Activated CD4-positive, alpha-beta T cell treated with anti-CD3 and anti-CD28 coated beads, Interleukin-10, Interleukin-2, amounts not matched to agents 100 ng/mL and 50 ng/mL, durations not matched to agents 16 hours and 8 hours (primary cell): ENCODE data around the gene SMG1.
"Not testable (repeated sequence)": the region's sequence is repeated elsewhere in the genome, so short reads cannot be mapped to it uniquely, and the experiment has no call there.

Source experiments
- DNase-seq: peaks from one replicate; pipeline ENCODE4 v3.0.0-alpha.2; 2020

Gene SMG1

DNA sequence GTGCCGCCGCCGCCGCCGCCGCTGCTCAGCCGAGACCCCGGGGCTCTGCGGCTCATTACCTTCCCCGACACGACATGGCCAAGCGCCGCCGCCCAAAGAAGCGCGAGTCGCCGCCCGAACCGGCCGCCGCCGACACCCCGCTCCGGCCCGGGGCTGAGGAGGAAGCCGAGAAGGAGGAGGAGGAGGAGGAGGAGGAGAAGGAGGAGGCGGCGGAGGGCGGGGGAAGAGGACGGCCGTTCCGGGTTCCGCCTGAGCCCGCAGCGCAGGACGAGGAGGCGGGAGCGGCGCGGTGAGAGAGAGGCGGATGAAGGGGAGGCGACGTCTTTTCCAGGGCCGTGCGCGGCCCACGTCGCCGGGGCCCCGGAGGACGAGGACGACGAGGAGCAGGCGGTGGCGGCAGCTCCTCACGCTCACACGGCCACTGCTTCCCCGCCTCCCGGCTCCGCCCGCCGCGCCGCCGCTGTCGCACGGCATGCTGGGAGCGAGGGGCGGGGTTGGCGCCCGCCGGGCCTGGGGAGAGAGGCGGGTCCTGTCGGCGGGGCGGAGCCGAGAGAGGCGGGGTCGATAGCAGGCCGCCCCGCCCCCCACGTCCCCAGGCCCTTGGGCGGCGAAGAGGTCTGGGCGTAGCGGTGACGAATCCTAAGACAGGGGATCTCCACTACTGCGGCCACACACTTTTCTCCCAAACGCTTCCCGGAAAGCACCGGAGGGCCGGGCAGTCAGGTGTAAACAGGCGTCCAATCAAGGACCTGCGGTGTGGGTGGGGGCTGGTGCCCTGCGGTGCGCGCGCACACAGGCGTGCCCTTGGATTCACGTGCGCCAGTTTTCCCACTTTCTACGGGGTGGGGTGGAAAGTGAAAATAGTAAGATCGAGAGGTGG lies at the start of gene SMG1:
SMG1 (minus strand) TSS at position 423 of the 880 bp plus-strand sequence; CDS start at position 56, 367 bp downstream.
- DNase-seq = peak; percentile 99

DNA sequence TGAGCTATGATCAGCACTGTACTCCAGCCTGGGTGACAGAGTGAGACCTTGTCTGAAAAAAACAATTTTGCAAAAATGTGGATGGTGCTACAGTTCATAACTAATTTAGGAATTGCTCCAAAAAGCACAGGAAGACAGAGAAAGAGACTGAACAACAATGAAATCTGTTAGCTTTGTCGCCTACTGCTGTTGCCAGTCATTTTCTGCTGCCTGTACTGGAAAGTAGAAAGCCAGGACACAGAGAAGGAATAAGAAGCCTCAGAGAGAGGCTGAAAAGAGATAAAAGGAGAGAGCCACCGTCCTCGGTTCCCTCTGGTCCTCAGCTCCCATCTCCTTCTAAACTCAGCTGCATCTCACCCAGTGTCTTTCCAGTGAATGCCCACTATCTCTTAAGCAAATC lies 48.9 kb upstream of the SMG1 start:
- no peak for DNase-seq

DNA sequence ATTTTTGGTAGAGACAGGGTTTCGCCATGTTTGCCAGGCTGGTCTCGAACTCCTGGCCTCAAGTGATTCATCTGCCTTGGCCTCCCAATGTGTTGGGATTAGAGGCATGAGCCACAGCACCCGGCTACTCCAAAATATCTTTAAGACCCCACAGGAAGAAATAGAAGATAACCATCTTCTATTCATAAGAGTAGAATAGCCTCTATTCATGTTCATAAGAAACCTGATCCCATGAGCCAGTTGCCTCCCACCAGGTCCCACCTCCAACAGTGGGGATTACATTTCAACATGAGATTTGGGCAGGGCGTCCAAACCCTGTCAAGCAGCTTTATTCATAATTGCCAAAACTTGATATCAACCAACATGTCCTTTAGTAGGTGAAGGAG lies 43.6 kb upstream of the SMG1 start:
- DNase-seq = no peak

DNA sequence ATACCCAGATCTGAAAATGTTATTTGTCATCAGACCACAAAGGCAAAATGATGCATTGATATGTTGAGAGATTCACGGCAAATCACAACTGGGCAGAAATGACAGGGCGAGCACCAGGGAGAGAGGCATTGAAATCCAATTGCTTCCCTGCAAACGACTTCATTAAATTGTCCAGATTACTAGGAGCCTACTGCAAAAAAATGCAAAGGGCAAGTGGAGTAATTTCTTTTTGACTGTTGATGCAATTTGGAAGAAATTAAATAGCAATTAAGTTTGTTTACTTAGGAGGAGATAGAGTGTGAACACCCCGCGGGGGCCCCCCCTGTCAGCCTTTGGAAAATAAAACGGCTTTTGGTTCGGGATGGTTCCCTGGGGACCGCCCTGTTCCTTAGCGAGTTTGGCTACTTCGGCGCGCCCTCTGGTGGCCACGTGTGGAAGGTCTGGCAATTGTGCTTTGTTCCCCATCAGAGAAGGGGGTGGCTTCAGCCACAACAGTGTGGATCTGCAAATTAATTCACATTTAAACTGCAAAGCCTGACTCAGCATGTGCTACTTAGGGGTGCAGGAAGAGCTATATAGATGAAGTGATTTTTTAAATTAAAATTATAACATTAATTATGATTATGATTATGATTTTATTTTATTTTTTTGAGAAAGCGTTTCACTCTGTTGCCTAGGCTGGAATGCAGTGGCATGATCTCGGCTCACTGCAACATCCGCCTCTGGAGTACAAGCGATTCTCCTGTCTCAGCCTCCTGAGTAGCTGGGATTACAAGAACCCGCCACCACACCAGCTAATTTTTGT lies 43.0 kb upstream of the SMG1 start:
- DNase-seq = peak; percentile 82

DNA sequence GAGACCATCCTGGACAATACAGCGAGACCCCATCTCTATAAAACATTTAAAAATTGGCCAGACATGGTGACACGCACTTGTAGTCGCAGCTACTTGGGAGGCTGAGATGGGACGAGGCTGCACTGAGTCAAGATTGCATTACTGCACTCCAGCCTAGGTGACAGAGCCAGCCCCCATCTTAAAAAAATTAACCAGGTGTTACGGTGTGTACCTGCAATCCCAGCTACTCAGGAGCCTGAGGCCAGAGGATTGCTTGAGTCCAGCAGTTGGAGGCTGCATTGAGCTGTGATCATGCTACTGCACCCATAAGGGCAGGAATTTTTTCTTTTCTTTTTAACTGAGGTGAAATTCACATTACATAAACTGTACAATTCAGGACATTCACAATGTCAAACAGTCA lies 40.6 kb upstream of the SMG1 start:
- DNase-seq = no peak

DNA sequence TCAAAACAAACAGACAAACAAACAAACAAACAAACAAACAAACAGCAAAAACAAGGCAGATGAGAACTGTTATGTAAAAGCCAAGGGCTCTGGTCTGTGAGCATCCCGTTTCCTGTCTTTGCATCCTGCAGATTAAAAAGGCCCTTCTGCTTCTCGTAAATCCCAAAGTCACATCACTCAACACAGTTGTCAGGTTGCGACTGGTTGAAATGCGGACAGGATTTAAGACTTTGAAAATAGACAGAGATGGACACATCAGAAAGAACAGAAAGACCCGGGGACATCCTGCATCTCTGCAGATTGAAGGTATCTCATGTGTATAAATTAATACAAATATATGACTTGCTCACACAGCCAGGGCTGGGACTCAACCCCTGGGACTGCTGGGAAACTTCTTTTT lies 39.3 kb upstream of the SMG1 start:
- no peak for DNase-seq

DNA sequence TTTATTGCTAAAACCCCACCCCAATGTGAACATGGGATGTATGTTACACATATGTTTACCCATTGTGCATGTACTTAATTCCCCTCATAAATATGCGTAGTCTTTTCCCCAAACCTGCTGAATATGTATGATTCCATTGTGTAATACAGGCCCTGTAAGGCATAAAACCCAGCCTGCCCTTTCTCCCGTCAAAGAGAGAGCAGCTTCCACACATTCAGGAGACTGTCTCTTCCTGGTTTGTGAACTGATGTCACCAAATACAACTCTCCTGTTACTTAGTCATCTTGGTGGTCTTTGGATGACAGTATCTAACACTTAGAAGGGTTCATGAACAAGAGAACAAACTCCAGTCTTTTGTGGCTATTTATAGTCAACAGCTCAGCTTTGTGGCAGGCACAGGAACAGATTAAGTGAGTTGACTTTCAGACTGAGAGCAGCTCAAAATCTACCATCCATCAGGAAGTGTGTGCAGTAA lies 32.9 kb upstream of the SMG1 start:
- DNase-seq = no peak

DNA sequence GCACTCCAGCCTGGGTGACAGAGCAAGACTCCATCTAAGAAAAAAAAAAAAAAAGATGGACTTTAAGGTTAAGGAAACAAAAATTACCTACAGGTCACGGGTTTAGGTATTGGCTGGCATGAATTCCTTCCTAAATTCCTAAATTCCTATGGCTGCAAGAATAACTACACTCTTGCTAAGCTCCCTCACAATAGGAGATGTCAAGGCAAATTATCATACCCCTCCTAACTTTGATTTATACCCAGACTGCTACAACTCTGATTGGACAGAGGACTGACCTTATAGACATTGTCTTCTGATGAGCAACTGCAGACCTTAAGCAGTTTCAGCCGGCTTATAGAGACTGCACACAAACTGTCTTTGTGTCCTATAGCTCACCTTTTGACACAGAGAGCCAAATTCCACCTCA lies 32.4 kb upstream of the SMG1 start:
- no peak for DNase-seq

DNA sequence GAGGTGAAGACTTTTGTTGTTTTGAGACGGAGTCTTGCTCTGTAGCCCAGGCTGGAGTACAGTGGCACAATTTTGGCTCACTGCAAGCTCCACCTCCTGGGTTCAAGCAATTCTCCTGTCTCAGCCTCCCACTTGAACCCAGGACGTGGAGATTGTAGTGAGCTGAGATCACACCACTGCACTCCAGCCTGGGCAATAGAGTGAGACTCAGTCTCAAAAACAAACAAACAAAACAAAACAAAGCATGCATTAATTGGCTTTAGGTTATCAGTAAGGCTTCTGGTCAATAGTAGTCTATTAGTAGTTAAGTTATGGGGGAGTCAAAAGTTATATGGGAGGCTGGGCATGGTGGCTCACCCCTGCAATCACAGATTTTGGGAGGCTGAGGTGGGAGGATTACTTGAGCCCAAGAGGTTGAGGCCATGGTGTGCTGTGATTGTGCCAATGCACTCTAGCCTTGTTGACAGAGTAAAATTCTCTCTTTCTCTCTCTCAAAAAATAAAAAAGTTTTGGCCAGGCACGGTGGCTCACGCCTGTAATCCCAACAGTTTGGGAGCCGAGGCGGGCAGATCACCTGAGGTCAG lies 30.5 kb upstream of the SMG1 start:
- not testable (repeated sequence) for DNase-seq

DNA sequence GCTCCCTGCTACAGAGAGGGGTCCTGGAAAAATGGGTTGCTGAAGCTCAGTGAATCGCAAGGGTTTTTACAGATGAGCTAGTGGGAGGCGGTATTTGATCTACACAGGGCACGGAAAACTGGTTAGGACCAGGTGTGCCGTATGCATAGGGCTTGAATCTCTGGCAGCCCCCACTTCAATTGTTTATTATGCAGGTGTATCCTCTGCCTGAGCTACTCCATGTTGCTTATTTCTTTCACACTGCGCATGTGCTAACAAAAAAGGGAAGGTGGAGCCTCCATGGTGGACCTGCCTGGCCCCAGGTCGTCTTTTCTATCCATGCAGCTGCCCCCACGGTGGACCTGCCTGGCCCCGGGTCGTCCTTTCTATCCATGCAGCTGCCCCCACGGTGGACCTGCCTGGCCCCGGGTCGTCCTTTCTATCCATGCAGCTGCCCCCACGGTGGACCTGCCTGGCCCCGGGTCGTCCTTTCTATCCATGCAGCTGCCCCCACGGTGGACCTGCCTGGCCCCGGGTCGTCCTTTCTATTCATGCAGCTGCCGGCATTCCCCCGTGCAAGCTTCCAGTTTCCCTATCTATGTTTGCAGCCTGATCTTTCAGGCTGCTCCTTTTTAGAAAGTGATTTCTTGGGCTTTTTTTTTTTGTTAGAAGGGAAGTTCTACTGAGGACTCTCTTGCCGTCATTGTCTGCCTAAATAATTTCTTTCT lies 29.8 kb upstream of the SMG1 start:
- peak; percentile 47 for DNase-seq

DNA sequence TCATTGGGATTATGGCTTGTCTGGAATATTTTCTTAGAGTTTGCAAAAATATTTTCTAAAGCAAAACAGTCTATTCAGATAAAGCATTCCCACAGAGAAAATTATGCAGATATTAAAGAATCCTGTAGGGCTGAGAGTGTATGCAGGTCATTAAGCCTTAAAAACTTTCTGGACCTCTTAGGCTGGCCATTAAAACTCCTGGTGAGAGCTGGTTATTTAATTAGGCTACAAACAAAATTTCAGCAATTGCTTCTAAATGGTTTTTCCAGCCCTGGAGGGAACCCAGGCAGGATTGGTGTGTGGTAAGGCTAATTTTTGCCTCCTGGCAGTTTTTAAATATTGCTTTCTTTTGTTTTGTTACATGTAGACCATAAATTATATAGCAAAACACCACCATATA lies 27.3 kb upstream of the SMG1 start:
- DNase-seq = no peak

DNA sequence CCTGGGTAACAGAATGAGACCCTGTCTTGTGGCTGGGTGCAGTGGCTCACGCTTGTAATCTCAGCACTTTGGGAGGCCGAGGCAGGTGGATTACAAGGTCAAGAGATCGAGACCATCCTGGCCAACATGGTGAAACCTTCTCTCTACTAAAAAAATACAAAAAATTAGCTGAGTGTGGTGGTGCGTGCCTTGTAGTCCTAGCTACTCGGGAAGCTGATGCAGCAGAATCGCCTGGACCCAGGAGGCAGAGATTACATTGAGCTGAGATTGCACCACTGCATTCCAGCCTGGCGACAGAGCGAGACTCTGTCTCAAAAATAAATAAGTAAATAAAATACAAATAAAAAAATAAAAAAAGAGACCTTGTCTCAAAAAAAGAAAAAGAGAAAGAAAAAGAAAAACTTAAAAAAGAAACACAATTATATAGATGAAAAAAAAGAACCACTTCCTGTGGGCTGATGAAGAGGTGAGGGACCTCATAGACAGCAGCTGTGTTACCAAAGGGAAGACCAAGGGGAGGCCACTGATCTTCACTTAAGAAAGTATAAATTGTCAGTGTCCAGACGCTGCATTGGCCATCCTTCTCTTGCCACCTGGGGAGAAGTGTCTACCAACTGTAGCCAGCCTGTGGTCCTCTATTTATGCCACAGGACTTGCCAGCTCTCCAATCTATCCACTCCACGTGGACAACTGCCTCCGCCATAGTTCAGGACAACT lies 24.4 kb upstream of the SMG1 start:
- no peak for DNase-seq

DNA sequence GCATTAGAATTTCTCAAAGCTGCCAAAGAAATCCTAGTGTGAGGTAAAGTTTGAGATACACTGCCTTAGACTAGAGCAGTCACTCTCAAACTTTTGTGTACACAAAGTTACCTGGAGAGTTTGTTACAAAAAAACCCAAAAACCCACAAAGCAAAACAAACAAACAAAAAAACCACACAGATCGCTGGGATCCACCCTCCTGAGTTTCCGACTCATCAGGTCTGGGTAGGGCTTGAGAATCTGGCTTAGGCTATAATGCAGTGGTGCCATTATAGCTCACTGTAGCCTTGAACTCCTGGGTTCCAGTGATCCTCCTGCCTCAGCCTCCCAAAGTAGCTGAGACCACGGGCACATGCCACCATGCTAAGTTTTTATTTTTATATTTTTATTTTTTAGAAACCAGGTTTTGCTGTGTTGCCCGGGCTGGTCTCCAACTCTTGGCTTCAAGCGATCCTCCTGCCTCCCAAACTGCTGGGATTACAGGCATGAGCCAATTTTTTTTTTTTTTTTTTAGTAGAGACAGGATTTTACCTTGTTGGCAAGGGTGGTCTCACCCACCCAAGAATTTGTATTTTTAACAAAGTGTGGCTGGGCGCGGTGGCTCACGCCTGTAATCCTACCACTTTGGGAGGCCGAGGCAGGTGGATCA lies 22.3 kb upstream of the SMG1 start:
- no peak for DNase-seq

DNA sequence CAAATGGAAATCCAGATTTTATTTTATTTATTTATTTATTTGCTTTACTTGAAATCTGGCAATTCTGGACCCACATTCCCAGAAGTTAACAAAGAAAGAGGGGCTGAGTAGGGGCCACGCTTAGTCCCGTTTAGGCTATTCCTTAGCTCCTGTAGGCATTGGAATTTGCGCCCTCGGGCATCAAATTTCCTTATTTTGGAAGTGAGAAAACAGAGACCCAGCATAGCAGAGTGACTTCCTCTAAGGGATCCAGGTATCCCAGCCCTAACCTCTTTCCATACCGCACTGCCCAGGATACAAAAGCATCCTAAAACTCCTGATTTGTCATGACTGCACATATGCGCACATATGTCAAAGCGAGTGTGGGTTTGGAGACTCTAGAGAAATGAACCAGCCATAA lies 19.0 kb upstream of the SMG1 start:
- DNase-seq = no peak

DNA sequence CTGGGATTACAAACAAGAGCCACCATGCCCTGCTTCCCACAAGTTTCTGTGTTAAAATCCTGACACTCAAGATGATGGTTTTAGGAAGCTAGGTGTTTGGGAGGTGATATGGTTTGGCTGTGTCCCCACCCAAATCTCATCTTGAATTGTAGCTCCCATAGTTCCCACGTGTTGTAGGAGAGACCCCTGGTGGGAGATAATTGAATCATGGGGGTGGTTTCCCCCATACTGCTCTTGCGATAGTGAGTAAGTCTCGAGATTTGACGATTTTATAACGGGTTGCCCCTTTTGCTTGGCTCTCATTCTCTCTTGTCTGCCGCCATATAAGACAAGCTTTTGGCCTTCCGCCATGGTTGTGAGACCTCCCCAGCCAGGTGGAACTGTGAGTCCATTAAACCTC lies 17.2 kb upstream of the SMG1 start:
- no peak for DNase-seq

DNA sequence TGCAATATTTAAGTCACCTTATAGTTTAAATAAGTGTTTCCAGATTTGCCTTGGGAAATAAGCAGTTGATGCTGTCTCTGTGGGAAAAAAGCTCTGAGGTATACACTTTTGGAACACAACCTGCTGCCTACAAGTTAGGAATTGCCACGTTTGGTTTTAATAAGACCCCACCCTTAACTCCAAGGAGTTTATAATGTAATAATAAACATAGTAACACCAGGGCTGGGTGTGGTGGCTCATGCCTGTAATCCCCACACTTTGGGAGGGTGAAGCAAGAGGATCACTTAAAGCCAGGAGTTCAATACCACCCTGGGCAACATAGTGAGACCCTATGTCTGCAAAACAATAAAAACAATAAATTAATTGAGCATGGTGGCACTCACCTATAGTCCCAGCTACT lies 15.9 kb upstream of the SMG1 start:
- DNase-seq = no peak

DNA sequence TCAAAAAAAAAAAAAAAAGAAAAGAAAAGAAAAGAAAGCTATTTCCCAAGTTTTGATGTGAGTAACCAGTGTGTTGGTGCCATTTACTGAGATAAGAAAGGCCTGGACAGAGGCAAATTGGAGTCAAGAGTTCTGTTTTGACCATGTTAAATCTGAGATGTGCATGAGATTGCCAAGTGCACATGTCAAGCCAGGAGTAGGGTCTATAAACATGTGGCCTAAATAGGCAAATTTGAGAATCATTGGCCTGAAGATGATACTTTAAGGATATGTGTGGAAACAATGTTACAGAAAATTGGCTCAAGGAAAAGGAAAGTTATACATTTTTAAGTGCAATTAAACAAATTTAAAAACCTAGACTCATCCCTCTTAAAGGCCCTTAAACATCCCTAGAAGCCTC lies 15.3 kb upstream of the SMG1 start:
- DNase-seq = no peak

DNA sequence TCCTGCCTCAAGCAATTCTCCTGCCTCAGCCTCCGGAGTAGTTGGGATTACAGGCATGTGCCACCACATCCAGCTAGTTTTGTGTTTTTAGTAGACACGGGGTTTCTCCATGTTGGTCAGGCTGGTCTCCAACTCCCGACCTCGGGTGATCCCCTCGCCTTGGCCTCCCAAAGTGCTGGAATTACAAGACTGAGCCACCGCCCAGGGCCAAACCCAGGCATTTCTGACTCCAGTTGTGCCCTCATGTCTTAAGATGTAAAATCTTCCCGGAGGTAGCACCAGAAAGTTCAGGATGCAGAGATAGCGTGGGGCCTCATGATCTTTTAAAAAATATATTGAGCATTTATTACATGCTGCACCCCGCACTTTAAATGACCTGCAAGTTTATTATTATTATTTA lies 12.8 kb upstream of the SMG1 start:
- no peak for DNase-seq

DNA sequence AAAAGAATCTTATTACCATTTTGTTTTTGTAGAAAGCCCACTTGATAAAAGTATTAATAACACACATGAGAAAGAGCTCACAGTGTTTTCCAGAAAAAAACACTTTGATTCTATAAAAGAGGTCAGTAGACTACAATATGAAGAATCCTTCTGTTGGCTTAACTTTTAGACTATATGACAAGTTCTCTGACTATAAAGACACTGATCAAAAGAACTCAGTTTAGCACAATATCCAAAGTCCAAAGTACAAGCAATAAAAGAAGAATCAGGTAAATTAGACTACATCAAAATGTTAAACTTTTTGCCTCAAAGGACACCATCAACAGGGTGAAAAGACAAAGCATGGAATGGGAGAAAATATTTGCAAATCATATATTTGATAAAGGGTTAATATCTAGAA lies 11.2 kb upstream of the SMG1 start:
- DNase-seq = no peak

DNA sequence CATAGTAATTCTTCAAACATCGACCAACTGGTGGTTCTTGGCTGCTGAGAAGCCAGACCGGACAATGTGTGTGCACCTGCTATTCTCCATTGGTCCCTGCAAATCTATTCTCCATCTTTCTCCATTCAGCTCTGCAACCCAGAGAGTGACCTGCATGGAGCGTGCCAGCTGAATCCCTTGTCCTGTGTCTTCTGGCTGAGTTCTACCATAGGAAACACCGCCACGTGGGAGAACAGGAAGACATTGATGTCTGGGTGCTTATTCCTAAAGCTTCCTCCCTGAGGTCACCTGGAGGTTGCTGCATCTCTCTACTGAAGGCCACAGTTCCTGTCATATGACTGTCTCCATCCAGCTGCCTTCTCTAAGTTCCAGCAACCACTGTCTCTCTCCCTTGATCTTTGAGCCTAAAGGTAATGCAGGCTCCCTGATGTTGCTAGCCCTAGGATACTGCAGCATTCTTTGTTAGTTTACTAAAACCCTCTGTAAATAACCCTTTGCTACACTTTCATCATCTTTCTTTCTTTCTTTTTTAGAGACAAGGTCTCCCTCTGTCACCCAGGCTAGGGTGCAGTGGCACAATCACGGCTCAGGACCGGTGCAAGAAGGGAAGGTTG lies 10.6 kb upstream of the SMG1 start:
- no peak for DNase-seq

DNA sequence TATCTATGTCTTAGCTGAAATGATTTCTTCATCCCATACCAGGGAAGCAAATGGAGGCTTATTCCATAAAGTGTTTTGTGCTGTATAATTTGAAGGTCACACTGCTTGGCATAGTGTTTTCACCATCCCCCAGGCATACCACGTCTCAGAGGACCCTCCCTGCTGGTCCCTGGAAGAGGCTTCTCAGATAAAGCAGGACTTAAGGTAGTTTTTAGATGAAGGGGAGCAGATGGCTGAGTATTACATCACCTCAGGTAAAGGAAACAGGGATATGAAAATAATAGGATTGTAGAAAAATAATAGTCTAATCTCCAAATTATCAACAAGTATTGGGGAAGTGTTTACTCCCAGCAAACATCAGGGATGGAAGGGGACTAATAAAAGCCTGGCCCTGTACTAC lies 7.3 kb upstream of the SMG1 start:
- no peak for DNase-seq
